GM21576 (cell line): ENCODE results near the gene STEAP4.
"Not testable (repeated sequence)": the region's sequence is repeated elsewhere in the genome, so short reads cannot be mapped to it uniquely, and the experiment has no call there.

Experiments
- ATAC-seq: cut with Tn5 transposase; IDR thresholded peaks from one replicate; pipeline ENCODE4 v1.9.1; 2021; ENCODE audit warnings: mild to moderate bottlenecking, moderate library complexity; ENCODE audit not compliant: unreplicated experiment

The STEAP4 gene

GRCh38 chr7:88274856-88275255 is 31.8 kb downstream of the STEAP4 start:
- not testable (repeated sequence) for ATAC-seq

- no peak for ATAC-seq
These were observed 37.1 kb downstream of the STEAP4 start for GRCh38 chr7:88269586-88269985.

- no peak for ATAC-seq
These were observed 37.8 kb downstream of the STEAP4 start for GRCh38 chr7:88268858-88269257.

GRCh38 chr7:88268051-88268450 is 38.6 kb downstream of the STEAP4 start:
- ATAC-seq = no peak

GRCh38 chr7:88267421-88267820 is 39.3 kb downstream of the STEAP4 start:
- no peak for ATAC-seq

- not testable (repeated sequence) for ATAC-seq
These were observed 41.7 kb downstream of the STEAP4 start for GRCh38 chr7:88264987-88265386.

GRCh38 chr7:88262562-88262961 is 44.1 kb downstream of the STEAP4 start:
- no peak for ATAC-seq

- no peak for ATAC-seq
These were observed 46.0 kb downstream of the STEAP4 start for GRCh38 chr7:88260719-88261118.

- ATAC-seq = no peak
These were observed 46.9 kb downstream of the STEAP4 start for GRCh38 chr7:88259656-88260380.

GRCh38 chr7:88258296-88258695 is 48.4 kb downstream of the STEAP4 start:
- ATAC-seq = not testable (repeated sequence)

GRCh38 chr7:88256906-88257305 is 49.8 kb downstream of the STEAP4 start:
- ATAC-seq = no peak

GRCh38 chr7:88254721-88255424 is 51.8 kb downstream of the STEAP4 start:
- ATAC-seq = no peak

- ATAC-seq = no peak
These were observed 53.1 kb downstream of the STEAP4 start for GRCh38 chr7:88253640-88254039.

- no peak for ATAC-seq
These were observed 62.4 kb downstream of the STEAP4 start for GRCh38 chr7:88244258-88244657.

- ATAC-seq = peak; percentile 83
These were observed 63.3 kb downstream of the STEAP4 start for GRCh38 chr7:88243345-88243909.

GRCh38 chr7:88239852-88240251 is 66.8 kb downstream of the STEAP4 start:
- no peak for ATAC-seq

GRCh38 chr7:88233828-88234227 is 72.9 kb downstream of the STEAP4 start:
- no peak for ATAC-seq

GRCh38 chr7:88230646-88231045 is 76.0 kb downstream of the STEAP4 start:
- ATAC-seq = no peak

GRCh38 chr7:88229302-88229995 is 77.2 kb downstream of the STEAP4 start:
- ATAC-seq = no peak

- no peak for ATAC-seq
These were observed 79.7 kb downstream of the STEAP4 start for GRCh38 chr7:88226886-88227516.

- ATAC-seq = no peak
These were observed 80.5 kb downstream of the STEAP4 start for GRCh38 chr7:88226201-88226600.
